ENCODE measurements around the gene AQP2.

- TF ChIP-seq SIN3A (IDR thresholded peaks at IDR 0.05; ENCODE audit: borderline replicate concordance, insufficient read depth, low read length) = no peak
- no peak for TF ChIP-seq TAF1 (IDR thresholded peaks at IDR 0.05; ENCODE audit: borderline replicate concordance, insufficient read depth, low read length)
- TF ChIP-seq REST (IDR thresholded peaks at IDR 0.05; ENCODE audit: insufficient read depth in 1 of 2, low read depth in 2 of 2, low read length in 2 of 2) = no peak
These were observed 24.9 kb upstream of the AQP2 start for GRCh38 chr12:49925433-49926204.

Data from PFSK-1 (cell line).